Raji (cell line): ENCODE data around the gene PDE2A.

Experiments used
- POLR2A ChIP-seq: IDR thresholded peaks from 2 replicates; pipeline ENCODE4 v1.6.1; 2011; ENCODE audit warnings: low read depth, low read length, control low read depth; ENCODE audit not compliant: insufficient read depth

The PDE2A gene

DNA sequence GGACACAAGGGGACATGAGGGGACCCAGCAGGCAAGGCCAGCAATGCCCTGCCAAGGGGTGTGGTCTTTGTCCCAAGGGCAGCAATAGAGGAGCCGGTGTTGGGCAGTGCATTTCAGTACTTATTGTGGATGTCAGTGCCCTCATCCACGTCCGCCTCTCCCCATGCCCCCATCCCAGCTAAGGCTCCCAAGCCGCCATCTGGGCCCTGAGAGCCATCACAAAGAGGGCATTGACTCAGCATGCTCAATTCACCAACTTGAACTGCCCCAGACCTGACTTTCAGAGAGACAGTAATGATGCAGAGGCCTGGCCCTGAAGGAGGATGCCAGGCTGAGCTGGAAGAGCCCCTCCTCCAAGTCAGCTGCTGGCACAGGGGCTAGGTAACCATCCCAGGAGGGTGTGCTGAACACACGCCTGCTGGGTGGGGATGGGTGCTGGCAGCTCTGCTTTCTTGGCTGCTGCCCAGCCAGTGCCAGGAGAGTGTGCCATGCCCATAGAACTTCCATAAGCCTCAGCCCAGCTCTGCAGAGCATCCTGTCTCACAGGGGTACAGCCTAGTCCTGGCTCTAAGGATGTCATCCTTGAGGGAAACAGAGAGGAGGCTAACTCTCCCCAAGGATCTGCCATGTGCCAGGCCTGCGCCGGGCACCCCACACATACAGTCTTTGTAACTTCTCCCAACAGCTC is 46.5 kb downstream of the PDE2A start:
- no peak for TF ChIP-seq POLR2A

DNA sequence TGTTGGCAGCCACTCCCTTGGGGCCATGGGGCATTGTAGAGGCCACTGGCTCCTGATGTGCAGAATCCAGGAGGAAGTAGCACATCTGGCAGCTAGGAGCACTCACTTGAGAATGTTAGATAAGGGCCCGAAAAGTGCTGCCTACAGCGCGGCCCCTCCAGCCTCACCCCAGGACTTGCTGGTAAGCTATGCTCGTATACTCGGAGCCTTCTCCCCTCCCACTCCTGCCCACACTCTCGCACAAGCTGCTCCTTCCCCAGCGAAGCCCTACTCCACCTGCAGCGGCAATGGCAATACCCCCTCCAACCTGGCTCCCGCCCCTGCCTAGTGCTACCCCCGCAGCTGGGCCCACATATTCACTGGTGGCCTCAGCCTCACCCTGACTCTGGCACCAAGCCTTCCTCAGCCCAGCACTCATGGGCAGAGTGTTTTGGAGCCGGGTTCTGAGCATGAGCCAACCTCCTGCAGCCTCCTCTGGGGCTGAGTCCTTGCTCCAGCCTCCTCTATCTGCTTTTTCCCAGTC is 47.7 kb downstream of the PDE2A start:
- no peak for TF ChIP-seq POLR2A

DNA sequence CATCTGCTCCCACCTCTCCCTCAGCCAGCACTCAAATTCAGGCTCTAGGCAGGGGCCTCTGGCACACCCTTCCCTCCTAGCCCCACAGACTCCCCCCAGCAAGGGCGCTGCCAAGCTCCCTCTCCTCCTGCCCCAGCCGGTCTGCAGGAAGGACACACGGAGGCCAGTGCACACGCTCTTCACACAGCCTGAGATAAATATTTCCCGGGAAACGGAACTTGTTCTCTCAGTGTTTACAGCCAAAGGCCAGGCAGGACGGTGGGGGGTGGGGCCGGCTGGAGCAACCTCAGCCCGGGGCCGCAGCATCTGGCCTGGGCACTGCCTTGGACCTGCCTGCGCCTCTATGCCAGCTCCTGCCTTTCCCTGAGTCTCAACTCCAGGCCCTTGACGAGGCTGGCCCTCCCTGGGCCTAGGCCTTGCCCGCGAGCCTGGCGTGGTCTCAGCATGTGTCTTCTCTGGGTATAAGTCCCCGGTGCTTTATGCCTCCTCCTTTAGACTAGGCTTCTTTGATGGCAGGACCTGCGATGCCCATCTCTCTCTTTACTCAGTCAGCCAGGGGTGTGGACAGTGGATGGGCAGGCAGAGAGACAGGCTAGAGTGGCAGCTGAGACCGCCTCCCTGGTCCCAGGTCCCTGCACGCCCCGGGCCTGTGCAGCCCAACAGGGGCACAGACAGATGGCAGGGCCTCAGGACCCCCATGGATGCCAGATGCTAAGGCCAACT is 48.4 kb downstream of the PDE2A start:
- TF ChIP-seq POLR2A, result no peak

DNA sequence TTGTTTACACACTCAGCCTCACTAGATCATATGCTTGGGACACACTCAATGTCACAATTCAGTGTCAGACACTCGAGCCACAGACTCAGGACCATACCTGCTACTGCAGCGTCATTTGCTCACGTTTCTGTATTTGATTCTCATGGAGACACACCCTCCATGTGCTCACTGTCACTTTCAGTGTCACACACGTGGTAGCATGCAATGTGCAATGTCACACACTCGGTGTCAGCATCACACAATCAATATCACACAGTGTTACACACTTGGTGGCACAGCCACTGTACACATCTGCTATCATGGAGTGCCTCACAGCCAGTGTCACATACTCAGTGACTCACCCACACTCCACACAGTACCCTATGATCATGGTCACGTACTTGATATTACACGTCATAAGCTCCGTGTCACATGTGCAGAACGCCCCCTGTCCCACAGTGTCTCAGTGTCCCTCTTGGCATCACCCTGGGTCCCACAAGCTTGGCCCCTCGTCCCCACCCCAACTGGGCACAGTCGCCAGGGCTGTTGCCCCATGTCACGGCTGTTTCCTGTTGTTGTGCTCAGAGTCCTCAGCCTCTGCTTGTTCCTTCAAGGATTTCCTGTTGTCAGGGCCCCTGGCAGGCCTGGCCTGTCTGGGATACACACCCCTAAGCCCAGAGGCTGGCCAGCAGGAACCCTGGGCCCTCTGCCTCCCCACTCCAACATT is 49.6 kb downstream of the PDE2A start:
- TF ChIP-seq POLR2A, result no peak

DNA sequence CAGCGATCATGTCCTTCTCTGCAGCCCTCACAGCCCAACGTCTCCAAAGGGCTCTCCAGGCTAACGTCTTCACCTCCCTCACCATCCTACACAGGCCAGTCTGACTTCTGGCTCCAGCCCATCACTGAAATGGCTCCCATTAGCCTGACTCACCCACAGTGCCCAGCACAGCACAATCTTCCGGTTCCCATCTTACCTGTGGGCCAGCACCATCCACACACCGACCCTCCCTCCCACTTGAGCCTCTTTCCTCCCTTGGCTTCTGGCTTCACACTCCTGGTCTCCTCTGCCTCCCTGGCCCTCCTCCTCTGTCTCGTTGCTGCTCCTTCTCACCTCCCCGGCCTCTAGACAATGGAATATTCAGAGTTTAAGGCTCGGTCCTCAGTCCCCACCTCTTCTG is 51.2 kb downstream of the PDE2A start:
- no peak for TF ChIP-seq POLR2A

DNA sequence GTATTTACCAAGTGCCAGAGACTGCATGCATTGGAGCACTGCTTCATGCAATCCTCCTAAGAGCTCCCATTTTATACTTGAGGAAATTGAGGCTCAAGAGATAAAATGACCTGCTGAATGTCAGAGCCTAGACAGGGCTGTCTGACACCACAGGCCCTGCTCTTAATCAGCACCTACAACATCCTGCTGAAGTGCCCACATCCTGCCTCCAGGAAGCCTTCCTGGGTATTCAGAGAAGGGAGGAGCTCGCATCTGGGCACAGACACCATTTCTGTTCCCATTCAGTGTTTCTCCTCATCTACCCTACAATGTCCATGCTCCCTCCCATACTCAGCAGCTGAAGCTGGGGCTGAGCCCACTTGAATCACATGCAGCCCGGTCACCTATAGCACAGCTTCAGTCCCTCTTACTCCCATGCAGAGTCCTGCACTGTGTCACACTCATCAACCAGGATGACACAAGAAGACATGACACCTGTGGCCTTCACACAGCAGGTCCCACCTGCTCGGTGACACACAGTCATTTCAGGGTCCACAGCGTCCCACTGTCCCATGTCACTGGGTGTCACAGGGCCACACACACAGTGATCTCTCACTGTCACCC is 53.1 kb downstream of the PDE2A start:
- TF ChIP-seq POLR2A, result no peak

DNA sequence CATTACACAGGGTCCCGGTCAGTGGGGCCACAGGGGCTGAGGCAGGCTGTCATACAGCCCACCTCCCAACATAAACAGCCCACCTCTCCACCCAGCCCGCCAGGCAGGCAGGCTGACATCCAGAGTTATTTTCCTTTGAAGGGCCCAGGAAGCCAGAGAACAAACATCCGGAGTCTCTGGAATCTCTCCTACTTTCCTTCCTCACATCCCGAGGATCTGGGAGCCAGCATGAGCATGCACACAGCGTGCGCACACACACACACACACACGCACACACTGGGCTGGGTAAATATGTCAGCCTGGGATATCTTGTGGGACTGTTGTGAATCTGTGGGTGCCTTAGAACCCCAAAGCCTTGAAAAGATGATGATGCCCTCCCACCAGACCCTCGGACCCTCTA is 55.4 kb downstream of the PDE2A start:
- no peak for TF ChIP-seq POLR2A

DNA sequence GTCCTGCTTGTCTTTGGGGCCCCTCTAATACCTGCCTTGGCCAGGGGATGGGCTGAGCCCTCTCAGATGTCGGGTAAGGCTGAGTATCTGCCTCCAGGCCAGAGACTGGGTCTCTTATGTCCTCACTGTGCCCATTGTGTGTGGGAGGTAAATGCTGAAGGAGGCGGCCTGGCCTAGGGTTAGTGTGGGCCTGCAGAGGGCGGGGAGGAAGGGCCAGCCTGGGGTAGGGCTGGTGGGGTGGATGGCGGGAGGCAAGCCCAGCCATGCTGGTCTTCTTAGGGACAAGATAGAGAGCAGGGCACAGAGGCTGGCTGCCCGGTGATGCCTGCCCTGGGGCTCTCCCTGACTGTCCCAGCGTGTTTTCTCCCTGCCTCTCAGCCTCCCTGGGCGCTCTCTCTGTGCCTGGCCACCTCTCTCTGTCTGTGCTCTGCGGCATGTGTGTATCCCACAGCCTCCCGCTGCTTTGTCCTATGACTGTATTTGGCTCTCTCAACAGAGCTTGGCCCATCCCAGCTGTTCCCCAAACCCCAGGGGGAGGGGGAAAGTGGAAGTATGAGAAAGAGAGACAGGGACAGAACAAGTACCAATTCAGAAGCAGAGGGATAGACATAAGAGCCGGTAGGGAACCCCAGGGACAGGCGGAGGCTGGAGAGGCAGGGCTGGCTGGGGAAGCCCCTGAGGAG is 57.0 kb downstream of the PDE2A start:
- no peak for TF ChIP-seq POLR2A

DNA sequence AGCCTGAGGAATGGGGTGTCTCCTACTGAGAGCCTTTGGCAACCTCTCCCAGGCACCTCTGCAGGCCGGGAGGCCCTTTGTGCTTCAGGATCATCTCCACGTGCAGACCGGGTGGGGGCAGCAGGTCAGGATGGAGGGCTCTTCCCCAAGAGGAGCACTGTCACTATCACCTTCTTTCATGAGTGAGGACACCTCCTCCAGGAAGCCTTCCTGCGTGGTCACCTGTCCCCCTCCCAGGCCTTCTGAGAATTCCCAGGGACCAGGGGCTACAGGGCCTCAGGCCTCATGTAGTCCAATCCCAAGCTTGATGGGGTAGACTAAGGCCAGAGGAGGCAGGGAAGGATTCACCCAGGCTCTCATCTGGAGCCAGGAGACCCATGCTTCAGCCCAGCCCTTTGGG is 57.6 kb downstream of the PDE2A start:
- no peak for TF ChIP-seq POLR2A

DNA sequence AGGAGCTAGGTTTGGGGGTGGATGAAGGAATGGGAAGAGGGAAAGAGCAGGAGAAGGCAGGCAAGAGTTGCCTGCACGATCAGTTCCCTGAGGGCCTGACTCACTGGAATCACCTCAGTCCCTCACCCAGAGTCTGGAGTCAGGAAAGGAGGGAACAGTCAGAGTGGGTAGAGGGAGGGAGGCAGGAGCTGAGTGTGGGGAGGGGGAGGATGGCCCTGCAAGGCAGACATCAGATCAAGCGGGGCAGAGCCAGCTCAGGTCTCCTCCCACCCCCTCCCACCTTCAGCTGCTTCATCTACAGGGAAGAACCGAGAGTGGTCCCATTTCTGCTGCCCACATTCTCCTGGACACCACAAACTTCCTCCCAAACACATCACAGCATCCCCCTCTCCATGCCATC is 58.9 kb downstream of the PDE2A start:
- no peak for TF ChIP-seq POLR2A

DNA sequence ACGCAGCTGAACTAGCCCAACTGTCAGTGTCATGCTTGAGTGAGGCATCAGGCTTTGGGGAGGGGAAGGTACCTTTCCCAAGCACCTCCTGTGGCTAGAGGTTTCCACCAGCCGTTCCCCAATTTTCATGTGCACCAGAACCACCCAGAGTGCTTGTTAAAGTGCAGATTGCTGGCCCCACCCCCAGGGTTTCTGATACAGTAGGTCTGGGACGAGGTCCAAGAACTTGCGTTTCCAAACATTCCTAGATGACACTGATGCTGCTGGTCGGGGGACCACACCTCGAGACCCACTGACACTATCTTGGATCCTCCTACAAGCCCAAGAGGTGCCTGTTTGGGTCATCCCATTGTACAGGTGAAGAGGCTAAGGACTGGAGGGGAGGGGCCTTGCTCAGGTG is 59.8 kb downstream of the PDE2A start:
- TF ChIP-seq POLR2A, result no peak

DNA sequence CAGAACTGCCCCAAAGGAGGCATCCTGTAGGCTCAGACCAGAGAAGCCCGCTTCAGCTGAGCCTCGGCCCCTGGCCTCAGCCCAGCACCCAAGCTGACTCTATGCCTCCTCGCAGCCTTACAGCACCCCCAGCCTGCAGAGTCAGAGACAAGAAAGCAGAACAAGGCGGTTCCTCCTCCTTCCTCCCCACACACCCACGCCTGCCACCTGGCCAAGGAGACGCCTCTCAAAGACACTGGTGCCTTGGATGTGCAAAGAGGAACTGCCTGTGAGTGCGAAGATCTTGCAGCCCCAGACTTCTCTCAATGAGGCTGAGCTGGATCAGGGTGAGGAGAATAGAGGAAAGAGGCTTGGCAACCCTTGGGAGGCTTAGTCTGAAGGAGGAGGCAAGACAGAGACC is 60.2 kb downstream of the PDE2A start:
- TF ChIP-seq POLR2A, result no peak

DNA sequence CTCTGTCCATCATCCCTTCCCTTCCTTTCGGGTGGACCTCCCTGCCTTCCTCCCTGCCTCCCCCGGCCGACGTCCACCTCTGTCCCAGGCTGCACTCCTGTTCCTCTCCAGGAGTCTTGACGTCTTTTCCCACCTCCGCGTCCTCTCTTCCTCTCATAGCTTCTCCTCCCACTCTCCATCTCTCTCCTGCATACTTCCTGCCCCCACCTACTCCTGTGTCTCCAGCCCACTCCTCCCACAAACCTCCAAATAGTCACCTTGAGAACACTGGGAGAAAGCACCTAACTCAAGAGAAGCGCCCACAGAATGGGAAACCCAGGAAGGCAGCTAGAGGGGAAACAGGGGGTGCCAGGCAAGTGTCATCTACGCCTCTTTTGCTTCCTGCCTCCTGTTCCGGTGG is 60.8 kb downstream of the PDE2A start:
- TF ChIP-seq POLR2A, result no peak

DNA sequence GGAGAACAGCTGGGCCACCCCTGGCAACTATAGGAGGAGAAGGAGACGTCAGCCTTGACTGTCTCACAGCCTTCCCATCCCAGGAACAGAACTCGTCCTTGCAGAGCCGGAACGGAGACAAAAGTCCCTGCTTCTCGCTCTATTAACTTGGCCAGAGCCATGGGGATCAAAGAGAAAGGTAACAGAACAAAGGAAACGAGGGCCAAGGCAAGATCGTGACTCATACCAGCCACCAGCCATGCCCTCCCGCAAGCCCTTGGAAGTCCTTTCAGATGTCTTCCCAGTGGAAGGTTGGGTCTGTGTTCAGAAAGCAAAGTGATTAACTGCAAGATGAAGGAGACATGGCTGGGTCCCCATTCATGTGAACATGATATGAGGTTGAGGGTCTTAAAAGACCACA is 64.7 kb downstream of the PDE2A start:
- no peak for TF ChIP-seq POLR2A

DNA sequence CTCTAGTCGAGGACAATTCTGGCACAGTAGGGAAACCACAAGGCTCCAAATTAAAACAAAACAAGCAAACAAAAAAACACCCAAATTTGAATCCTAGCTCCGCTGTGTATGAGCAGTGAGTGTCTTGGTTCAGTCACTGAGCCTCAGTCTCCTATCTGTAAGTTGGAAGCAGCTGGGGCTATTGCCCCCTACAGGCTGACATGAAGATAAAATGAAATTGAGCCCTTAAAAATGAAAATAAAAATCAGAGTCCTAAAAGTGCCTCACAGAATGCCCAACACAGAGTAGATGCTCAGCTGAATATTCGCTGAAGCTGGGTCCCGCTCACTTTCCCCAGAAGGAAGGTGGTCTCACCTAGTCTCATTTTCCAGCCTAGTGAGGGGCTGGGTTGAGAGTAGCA is 65.2 kb downstream of the PDE2A start:
- TF ChIP-seq POLR2A, result no peak

DNA sequence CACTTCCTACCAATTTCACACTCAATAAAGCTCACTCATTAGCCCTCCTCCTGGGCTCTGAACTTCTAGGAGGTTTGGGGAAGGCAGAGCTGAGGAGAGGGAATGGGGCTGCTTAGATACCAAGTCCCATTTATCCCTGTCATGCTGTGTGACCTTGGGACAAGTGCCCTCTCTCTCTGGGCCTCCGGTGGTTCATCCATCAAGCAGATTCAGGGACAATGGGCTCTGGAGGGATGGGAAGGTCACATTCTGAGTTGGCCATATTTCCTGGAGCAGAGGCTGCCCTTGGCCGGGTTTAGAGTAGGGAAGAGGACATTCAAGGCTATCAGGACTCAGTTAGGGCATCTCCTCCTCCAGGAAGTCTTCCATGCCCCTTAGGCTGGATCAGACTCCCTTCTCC is 66.7 kb downstream of the PDE2A start:
- TF ChIP-seq POLR2A, result no peak
